Mesothelial cell of epicardium (in vitro differentiated cells): ENCODE measurements around the gene MMP24OS. TPM values are rescaled to one million over a fixed set of nuclear protein-coding genes. Genes with fewer than 3 reads are reported as not detected.

Experiments
- DNase-seq, 2 experiments: peaks; one replicate each; pipeline ENCODE4 v3.0.0; 2021; ENCODE audit warnings: low spot score in 2 of 2; ENCODE audit not compliant: unreplicated experiment in 2 of 2
- H3K27ac Mint-ChIP-seq: 2 replicates; pipeline ENCODE4 v1.8.0; 2021; ENCODE audit warnings: mixed read lengths
- H3K27me3 Mint-ChIP-seq: 2 replicates; pipeline ENCODE4 v1.8.0; 2021; ENCODE audit warnings: low read depth, mixed read lengths
- H3K36me3 Mint-ChIP-seq: 2 replicates; pipeline ENCODE4 v1.8.0; 2021; ENCODE audit warnings: mixed read lengths
- H3K4me1 Mint-ChIP-seq: 2 replicates; pipeline ENCODE4 v1.8.0; 2021; ENCODE audit warnings: mixed read lengths
- H3K4me3 Mint-ChIP-seq: 2 replicates; pipeline ENCODE4 v1.8.0; 2021; ENCODE audit warnings: mild to moderate bottlenecking, moderate library complexity, mixed read lengths
- H3K9me3 Mint-ChIP-seq: 2 replicates; pipeline ENCODE4 v1.8.0; 2021; ENCODE audit warnings: mixed read lengths
- total RNA-seq: library from RNA; stranded (reverse); gene quantifications from 3 replicates; pipeline ENCODE4 v1.2.1, GENCODE V29; 2021
- TF ChIP-seq, protein P1 (sequence below): fragments of 200-600 bp; sonication (generic); IDR thresholded peaks from one replicate; pipeline ENCODE4 v1.5.0; 2021; ENCODE audit warnings: antibody characterized with exemption; ENCODE audit not compliant: unreplicated experiment

Gene MMP24OS
- total RNA-seq, 1 donor from 2014 or later: 66.1 TPM

DNA sequence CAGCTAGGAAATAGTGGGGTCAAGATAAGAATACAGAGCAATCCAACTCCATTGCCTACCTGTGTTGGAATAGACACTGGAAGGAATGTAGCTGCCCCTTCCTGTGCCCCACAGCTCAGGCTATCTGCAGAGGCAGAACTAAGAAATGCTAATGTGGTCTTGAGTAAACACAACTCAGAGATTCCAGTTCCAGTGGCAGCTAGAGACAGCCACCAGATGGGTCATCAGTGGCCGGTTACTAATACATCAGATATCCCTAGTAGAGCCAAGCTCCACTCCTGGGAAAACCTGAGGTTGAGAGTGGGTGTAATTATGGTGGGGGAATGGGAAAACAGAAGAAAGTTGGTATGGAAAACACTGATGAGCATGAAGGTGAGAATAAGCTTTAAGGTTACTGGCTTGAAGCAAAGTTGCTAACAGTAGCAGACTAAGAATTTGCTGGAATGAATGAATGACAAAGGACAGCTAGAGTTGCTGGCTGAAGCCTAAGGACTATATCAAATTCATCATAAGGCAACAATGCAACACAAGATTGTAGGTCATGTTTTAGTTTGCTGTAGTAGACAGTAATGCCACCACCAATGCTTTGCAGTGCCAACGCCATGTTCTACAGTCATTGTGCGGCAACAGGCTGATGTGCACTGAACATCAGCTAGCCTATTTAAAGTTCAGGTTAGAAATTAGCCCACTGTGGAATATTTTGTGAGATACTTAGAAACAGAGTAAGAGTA lies 42.6 kb upstream of the MMP24OS start:
- Mint-ChIP-seq H3K4me1 (peaks cover 35% of the 10 kb centered on the region), H3K4me3 (no peak overlapping the region), H3K9me3 (no peaks in the 10 kb centered on the region), H3K36me3 (peaks cover 2% of the 10 kb centered on the region), H3K27ac (peak overlapping the region; percentile 94), H3K27me3 (no peaks in the 10 kb centered on the region)
- DNase-seq: no peak
- TF ChIP-seq, protein P1, sequence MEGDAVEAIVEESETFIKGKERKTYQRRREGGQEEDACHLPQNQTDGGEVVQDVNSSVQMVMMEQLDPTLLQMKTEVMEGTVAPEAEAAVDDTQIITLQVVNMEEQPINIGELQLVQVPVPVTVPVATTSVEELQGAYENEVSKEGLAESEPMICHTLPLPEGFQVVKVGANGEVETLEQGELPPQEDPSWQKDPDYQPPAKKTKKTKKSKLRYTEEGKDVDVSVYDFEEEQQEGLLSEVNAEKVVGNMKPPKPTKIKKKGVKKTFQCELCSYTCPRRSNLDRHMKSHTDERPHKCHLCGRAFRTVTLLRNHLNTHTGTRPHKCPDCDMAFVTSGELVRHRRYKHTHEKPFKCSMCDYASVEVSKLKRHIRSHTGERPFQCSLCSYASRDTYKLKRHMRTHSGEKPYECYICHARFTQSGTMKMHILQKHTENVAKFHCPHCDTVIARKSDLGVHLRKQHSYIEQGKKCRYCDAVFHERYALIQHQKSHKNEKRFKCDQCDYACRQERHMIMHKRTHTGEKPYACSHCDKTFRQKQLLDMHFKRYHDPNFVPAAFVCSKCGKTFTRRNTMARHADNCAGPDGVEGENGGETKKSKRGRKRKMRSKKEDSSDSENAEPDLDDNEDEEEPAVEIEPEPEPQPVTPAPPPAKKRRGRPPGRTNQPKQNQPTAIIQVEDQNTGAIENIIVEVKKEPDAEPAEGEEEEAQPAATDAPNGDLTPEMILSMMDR: no peak

DNA sequence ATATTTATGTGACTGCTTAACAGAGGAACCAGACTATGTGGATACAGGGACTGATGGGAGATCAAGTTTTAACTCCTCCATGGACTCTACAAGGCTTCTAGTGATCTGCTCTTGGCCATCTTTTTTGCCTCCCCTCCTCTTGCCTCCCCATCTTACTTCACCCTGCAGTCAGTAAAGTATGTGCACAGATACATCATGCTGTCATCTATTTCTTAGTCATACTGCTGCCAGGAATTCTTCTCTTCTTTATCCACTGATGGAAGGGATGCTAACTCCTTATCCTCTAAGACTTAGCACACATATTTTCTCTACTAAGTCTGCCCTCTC lies 41.9 kb upstream of the MMP24OS start:
- H3K9me3 Mint-ChIP-seq: no peaks in the 10 kb centered on the region
- peak overlapping the region; percentile 94 for H3K27ac Mint-ChIP-seq
- H3K36me3 Mint-ChIP-seq: peaks cover 2% of the 10 kb centered on the region
- peaks cover 41% of the 10 kb centered on the region for H3K4me1 Mint-ChIP-seq
- no peak for DNase-seq
- no peak overlapping the region for H3K4me3 Mint-ChIP-seq
- no peaks in the 10 kb centered on the region for H3K27me3 Mint-ChIP-seq
- TF ChIP-seq, protein P1: no peak

DNA sequence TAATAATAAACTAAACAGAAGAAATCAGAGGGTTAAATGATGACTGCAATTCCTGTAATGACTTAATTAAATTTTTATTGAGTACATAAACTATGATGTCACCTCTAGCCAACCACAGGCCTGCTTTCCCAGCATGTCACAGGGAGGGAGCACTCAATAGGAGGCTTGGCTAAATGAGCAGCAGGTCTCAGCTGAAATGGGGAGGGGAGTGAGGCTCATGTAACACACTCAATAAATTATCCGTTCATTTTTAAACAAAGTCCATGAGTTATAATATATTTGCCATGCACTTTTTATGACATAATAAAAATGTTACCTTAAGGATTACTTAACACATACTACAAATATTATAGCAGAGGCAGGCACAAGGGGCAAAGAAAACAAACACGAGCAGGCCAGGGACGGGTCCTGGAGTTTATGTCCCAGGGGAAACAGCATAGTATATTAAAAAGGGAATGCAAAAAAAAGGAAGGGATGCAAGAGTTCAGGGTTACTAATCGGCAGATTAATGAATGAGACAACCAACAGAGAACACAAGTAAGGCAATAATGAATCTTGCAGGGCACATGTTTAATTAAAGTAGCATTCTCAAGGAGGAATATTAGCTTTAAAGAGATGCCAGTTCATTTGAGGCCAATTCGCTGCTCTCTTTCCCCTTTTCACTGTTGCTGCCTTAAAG lies 41.4 kb upstream of the MMP24OS start:
- TF ChIP-seq, protein P1: no peak
- Mint-ChIP-seq H3K9me3 (no peaks in the 10 kb centered on the region), H3K27ac (peak overlapping the region; percentile 94), H3K27me3 (no peaks in the 10 kb centered on the region), H3K4me3 (no peak overlapping the region), H3K36me3 (peaks cover 4% of the 10 kb centered on the region), H3K4me1 (peaks cover 45% of the 10 kb centered on the region)
- no peak for DNase-seq

DNA sequence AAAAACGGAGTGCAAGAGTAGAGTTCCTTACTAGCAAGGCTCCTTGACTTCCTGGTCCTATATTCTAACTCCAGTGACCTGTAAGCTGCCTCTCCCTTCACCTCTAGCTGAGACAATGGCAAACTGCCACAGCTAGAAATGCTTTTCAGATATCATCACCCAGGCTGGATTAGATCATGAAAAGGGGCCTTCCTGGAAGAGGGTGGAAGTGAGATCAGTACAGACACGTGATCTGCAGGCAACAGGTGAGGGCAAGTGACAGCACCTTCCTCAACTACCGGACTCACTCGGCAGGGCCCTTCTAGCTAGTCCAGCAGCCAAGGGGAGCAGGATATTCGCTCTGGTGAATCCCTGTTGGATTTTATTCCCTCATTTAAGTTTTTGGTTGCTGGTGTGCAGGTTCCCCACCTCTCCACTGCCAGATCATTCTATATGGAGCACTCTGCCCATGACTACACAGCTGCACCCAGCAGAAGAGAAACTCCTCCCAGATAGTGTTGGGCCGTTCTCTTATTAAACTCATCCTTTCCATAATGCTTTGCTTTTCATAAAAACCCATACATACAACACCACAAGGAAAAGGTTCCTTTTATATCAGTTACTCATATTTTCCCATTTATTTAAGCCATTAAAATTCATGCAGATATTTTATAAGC lies 40.7 kb upstream of the MMP24OS start:
- H3K27ac Mint-ChIP-seq: peak overlapping the region; percentile 94
- no peak overlapping the region for H3K4me3 Mint-ChIP-seq
- H3K27me3 Mint-ChIP-seq: no peaks in the 10 kb centered on the region
- no peaks in the 10 kb centered on the region for H3K9me3 Mint-ChIP-seq
- no peak for DNase-seq
- TF ChIP-seq, protein P1: no peak
- H3K4me1 Mint-ChIP-seq: peaks cover 45% of the 10 kb centered on the region
- H3K36me3 Mint-ChIP-seq: peaks cover 6% of the 10 kb centered on the region

DNA sequence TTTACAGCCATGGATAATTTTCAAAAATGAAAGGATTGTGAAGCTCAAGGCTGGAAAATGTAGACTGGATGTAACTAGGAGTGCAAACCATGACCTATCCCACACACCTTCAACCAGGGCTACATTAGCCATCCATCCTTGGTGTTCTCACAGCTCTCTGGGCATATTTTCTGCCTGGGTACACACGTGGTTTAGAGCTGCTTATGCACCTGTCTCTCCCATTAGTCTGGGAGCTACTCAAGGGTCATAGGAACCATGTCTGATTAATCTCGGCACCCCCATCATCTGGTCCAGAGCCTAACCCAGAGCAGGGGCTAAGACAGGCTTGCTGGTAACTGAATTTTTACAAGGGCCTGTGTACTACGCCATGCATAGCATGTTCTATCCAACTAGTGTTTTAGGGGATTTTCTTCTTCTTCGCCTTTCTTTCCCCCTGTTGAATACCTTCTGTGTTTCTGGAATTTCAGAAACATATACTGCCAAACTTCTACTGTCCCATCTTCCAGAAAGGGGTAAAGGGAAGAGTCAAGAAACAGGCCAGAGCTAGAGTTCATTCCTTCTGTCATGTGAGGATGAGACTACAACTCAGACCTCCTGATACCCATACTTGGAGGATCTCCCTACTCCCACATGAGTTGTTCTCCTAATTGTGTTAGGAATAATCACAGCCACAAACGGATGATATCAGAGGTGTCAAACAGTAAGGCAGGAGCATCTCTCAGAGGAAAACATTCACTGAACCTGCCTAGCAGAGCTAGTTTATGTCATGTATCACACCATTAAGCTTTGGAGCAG lies 39.7 kb upstream of the MMP24OS start:
- DNase-seq: no peak
- H3K4me1 Mint-ChIP-seq: peaks cover 45% of the 10 kb centered on the region
- H3K4me3 Mint-ChIP-seq: no peak overlapping the region
- H3K27me3 Mint-ChIP-seq: no peaks in the 10 kb centered on the region
- H3K27ac Mint-ChIP-seq: peak overlapping the region; percentile 94
- H3K9me3 Mint-ChIP-seq: no peaks in the 10 kb centered on the region
- TF ChIP-seq, protein P1: no peak
- H3K36me3 Mint-ChIP-seq: peaks cover 9% of the 10 kb centered on the region
